Measurements from ENCODE around the gene CEP70. TPM values are rescaled to one million over a fixed set of nuclear protein-coding genes. Genes with fewer than 3 reads are reported as not detected.
"Not testable (repeated sequence)": the region's sequence is repeated elsewhere in the genome, so short reads cannot be mapped to it uniquely, and the experiment has no call there.

Gene CEP70
- total RNA-seq, 4 donors from 2014 or later = 27.7 to 53.8 (median 43.5) TPM

DNA sequence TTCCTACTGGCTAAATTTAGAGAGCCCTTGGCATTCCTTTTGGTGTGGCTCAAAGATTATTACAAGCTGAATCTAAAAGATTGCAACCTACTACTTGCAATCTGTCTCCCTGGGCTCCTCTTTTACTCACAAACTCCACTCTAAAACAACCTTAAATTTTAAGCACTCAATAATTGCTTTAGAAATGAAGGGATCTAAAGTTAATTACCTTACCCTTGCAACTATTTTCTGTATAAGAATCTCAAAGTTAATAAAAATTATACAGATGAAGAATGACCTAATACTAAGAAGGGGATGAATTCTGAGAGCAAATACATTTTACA, 99.5 kb downstream of the CEP70 start:
- no peak overlapping the region for H3K4me3 ChIP-seq
- H3K27me3 ChIP-seq = no peaks in the 10 kb centered on the region
- no peak overlapping the region for H3K27ac ChIP-seq
- no peak for ATAC-seq
- H3K9me3 ChIP-seq = no peaks in the 10 kb centered on the region
- no peaks in the 10 kb centered on the region for H3K4me1 ChIP-seq
- peaks cover 0 to 57% of the 10 kb centered on the region in 2 donors for H3K36me3 ChIP-seq
- TF ChIP-seq POLR2A (IDR thresholded peaks at IDR 0.05) (no peak), CTCF (IDR thresholded peaks at IDR 0.05) (no peak), POLR2AphosphoS5 (IDR thresholded peaks at IDR 0.05) (no peak), EP300 (IDR thresholded peaks at IDR 0.05) (no peak)

DNA sequence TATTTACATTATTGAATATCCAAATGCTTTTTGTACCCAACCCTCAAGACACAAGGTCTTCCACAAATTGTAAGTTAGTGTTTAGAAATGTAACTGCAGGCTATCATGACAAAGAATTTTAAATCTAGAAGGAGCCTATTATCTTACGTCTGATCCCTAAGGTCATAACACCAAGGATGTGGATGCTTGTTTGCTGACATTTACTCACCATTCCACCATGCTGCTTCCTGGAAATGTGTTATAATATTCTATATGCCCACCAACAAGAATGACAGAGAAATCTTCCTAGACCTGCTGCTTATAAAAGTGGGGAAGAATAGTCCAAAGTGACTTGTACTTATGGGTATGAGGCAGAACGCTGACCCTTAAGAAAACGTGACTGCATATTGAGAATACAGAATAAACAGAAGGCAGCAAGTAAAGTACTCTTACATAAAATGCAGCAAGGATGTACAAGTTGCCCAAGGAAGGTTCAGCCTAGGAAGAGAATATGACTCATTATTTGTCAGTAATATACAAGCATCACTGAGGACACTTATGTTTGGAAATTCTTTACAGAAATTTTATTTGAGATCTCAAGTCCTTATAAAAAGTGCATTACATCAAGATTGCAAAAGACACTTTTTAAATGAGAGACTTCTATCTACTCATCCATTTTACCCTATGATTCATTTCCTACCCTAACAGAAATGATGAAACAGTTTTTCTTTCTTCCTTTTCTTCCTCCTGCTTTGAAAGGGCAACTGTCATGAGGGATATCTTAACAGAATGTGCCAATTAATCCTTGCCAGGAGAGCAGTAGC, 100.1 kb downstream of the CEP70 start:
- Histone ChIP-seq H3K4me1 (no peaks in the 10 kb centered on the region), H3K27me3 (no peaks in the 10 kb centered on the region), H3K4me3 (no peak overlapping the region), H3K9me3 (peaks cover 0 to under 1% (median 0%) of the 10 kb centered on the region in 3 donors), H3K27ac (no peak overlapping the region), H3K36me3 (peaks cover 0 to 51% of the 10 kb centered on the region in 2 donors)
- TF ChIP-seq EP300 (IDR thresholded peaks at IDR 0.05) (no peak), CTCF (IDR thresholded peaks at IDR 0.05) (no peak), POLR2A (IDR thresholded peaks at IDR 0.05) (no peak), POLR2AphosphoS5 (IDR thresholded peaks at IDR 0.05) (no peak)
- no peak for ATAC-seq
- 66 to 74% methylated on average over 3 of the region's 3 CpGs for WGBS, 2 donors (ENCODE audit: low coverage in 1 of 2)

DNA sequence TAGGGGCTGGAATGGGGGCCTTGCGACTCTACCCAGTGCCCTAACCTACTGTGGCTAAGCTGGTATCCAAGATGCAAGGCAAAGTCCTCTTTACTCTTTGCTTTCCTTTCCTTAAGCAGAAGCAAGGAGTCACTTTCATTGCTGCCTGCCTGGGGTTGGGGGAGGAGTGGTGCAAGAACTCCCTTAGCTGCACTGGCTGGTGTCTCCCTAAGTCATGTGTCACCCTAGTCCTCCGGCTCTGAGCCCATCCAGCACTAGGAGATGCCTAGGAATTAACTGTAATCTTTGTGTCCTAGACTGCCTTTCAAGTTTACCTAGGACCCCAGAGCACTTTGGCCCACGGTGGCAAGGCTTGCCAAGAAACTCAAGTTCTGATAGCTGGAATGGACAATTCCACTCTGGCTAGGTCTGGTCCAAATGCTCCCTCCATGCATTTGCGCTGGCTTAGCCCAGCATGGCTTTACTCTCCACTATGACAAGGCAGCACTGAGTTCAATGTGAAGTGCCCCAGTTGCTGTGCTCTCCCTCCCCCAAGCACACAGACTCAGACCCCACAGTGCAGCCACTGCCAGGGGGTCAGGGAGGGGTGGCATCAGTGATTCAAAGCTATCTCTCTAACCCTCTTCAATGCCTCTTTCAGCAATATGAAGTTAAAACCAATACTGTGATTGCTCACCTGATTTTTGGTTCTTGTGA, 100.9 kb downstream of the CEP70 start:
- no peak overlapping the region for H3K4me3 ChIP-seq
- no peak overlapping the region for H3K27ac ChIP-seq
- H3K9me3 ChIP-seq = peaks cover 0 to 9% (median 0%) of the 10 kb centered on the region in 3 donors
- 97% methylated on average over 3 of the region's 4 CpGs; no CpG with 5 or more reads in 1 of the 2 donors for WGBS, 2 donors (ENCODE audit: low coverage in 1 of 2)
- ATAC-seq = no peak
- peaks cover 0 to 42% of the 10 kb centered on the region in 2 donors for H3K36me3 ChIP-seq
- TF ChIP-seq POLR2AphosphoS5 (IDR thresholded peaks at IDR 0.05) (no peak), CTCF (IDR thresholded peaks at IDR 0.05) (no peak), POLR2A (IDR thresholded peaks at IDR 0.05) (no peak), EP300 (IDR thresholded peaks at IDR 0.05) (no peak)
- H3K27me3 ChIP-seq = no peaks in the 10 kb centered on the region
- no peaks in the 10 kb centered on the region for H3K4me1 ChIP-seq

DNA sequence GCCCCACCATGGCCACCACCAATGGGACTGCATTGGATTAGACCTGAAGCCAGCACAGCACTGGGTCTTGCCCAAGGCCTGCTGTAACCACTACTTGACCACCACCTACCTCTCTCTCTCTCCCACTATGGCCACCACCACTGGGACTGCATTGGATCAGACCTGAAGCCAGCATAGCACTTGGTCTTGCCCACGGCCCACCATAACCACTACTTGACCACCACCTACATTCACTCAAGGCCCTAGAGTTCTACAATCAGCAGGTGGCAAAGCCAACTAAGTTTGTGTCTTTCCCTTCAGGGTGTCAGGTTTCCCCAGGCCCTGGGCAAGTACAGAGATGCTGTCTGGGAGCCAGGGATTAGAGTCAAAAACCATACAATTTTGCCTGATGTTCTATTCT, 102.1 kb downstream of the CEP70 start:
- Histone ChIP-seq H3K9me3 (peaks cover 0 to 21% (median 0%) of the 10 kb centered on the region in 3 donors), H3K27me3 (no peaks in the 10 kb centered on the region), H3K4me1 (no peaks in the 10 kb centered on the region), H3K4me3 (no peak overlapping the region), H3K27ac (no peak overlapping the region), H3K36me3 (peaks cover 0 to 35% of the 10 kb centered on the region in 2 donors)
- WGBS, 2 donors (ENCODE audit: low coverage in 1 of 2) = no CpG with 5 or more reads among the region's 1 CpG
- ATAC-seq = no peak
- TF ChIP-seq POLR2AphosphoS5 (IDR thresholded peaks at IDR 0.05) (no peak), CTCF (IDR thresholded peaks at IDR 0.05) (no peak), POLR2A (IDR thresholded peaks at IDR 0.05) (no peak), EP300 (IDR thresholded peaks at IDR 0.05) (no peak)

DNA sequence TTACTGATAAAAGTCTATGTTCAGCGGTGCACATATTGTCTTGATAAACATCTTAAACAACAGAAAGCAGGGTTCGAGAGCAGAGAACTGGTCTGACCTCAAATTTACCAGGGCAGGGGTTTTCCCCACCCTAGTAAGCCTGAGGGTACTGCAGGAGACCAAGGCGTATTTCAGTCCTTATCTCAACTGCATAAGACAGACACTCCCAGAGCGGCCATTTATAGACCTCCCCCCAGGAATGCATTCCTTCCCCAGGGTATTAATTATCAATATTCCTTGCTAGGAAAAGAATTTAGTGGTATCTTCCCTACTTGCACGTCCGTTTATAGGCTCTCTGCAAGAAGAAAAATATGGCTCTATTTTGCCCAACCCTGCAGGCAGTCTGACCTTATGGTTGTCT, 107.5 kb downstream of the CEP70 start:
- H3K27me3 ChIP-seq = not testable (repeated sequence)

DNA sequence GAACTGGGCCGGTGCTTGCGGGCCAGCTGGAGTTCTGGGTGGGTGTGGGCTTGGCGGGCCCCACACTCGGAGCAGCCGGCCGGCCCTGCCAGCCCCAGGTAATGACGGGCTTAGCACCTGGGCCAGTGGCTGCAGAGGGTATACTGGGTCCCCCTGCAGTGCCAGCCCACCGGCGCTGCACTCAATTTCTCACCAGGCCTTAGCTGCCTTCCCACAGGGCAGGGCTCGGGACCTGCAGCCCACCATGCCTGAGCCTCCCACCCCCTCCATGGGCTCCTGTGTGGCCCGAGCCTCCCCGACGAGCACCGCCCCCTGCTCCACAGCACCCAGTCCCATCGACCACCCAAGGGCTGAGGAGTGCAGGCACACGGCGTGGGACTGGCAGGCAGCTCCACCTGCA, 109.4 kb downstream of the CEP70 start:
- H3K4me3 ChIP-seq, ATAC-seq, H3K27ac ChIP-seq, H3K4me1 ChIP-seq, H3K27me3 ChIP-seq, H3K36me3 ChIP-seq: not testable (repeated sequence)
- 100% methylated on average over 1 of the region's 17 CpGs; no CpG with 5 or more reads in 1 of the 2 donors for WGBS, 2 donors (ENCODE audit: low coverage in 1 of 2)
- H3K9me3 ChIP-seq = peaks cover 0 to 43% (median 0%) of the 10 kb centered on the region in 3 donors

More for the DNA sequence above, 107.5 kb downstream of the CEP70 start:
- not testable (repeated sequence) for ATAC-seq, H3K4me1 ChIP-seq, H3K36me3 ChIP-seq, H3K4me3 ChIP-seq, H3K27ac ChIP-seq
- H3K9me3 ChIP-seq = peaks cover 0 to 43% (median 0%) of the 10 kb centered on the region in 3 donors
- WGBS, 2 donors (ENCODE audit: low coverage in 1 of 2) = 91 to 95% methylated on average over 4 to 6 of the region's 6 CpGs

Measured in gastroesophageal sphincter (tissue), 4 donors.